Panc1 (cell line): ENCODE measurements around the gene TWF2. TPM values are rescaled to one million over a fixed set of nuclear protein-coding genes. Genes with fewer than 3 reads are reported as not detected.

Source experiments
- ATAC-seq: fragments of 200-7000 bp; cut with Tn5 transposase; 2 replicates; pipeline ENCODE4 v1.9.1; 2020; ENCODE audit warnings: mild to moderate bottlenecking, moderate library complexity
- BruUV-seq: library from RNA; stranded (reverse); fragments of 400-500 nt; replicated peaks from 2 replicates; lab custom pipeline; 2021; lab: Mats Ljungman, UMichigan
- CTCF ChIA-PET: fragments of 300-600 bp; sonication (Branson Sonifier 250); formaldehyde crosslinking; loops from one replicate; lab custom pipeline; 2022; ENCODE audit warnings: antibody characterized with exemption; lab: Charles Lee
- POLR2A ChIA-PET: fragments of 300-600 bp; sonication (Branson Sonifier 250); formaldehyde crosslinking; loops from one replicate; lab custom pipeline; 2022; ENCODE audit warnings: antibody characterized with exemption; lab: Charles Lee
- DNase-seq: peaks from one replicate; pipeline ENCODE4 v3.0.0-alpha.2; 2010; ENCODE audit warnings: low read depth, low spot score
- H3K27ac ChIP-seq: 2 replicates; pipeline ENCODE4 v1.5.1; 2011; ENCODE audit warnings: mild to moderate bottlenecking, low read length, inconsistent platforms
- H3K27me3 ChIP-seq: fragments of 200-500 bp; sonication (Bioruptor generic); 2 replicates; pipeline ENCODE4 v1.6.0; 2014; ENCODE audit warnings: low read length, inconsistent platforms; ENCODE audit not compliant: control insufficient read depth, insufficient read depth
- H3K36me3 ChIP-seq: fragments of 200-500 bp; sonication (Bioruptor generic); 2 replicates; pipeline ENCODE4 v1.5.1; 2014; ENCODE audit warnings: inconsistent platforms, mild to moderate bottlenecking, low read length, moderate library complexity; ENCODE audit not compliant: control insufficient read depth, insufficient read depth
- H3K4me1 ChIP-seq: 2 replicates; pipeline ENCODE4 v1.5.1; 2011; ENCODE audit warnings: inconsistent platforms, mild to moderate bottlenecking, low read length, moderate library complexity; ENCODE audit not compliant: control insufficient read depth, insufficient read depth
- H3K4me3 ChIP-seq, 2 experiments: 2 replicates each; pipeline ENCODE4 v1.5.1; 2011 to 2012; ENCODE audit warnings: low read depth in 2 of 2, low read length in 2 of 2, mild to moderate bottlenecking in 2 of 2, inconsistent platforms in 1 of 2, moderate library complexity in 1 of 2
- H3K9me3 ChIP-seq: fragments of 200-500 bp; sonication (Bioruptor generic); 2 replicates; pipeline ENCODE4 v1.5.1; 2014; ENCODE audit warnings: low read depth, mild to moderate bottlenecking, inconsistent platforms, low read length, moderate library complexity; ENCODE audit not compliant: control insufficient read depth, insufficient read depth
- POLR2AphosphoS5 ChIP-seq: IDR thresholded peaks from 2 replicates; pipeline ENCODE4 v1.6.1; 2012; ENCODE audit warnings: mild to moderate bottlenecking, low read depth, low read length, moderate library complexity
- SIN3A ChIP-seq: IDR thresholded peaks from 2 replicates; pipeline ENCODE4 v1.6.1; 2012; ENCODE audit warnings: low read depth, mild to moderate bottlenecking, low read length, moderate library complexity, borderline replicate concordance; ENCODE audit not compliant: insufficient read depth
- TCF7L2 ChIP-seq: IDR thresholded peaks from 2 replicates; pipeline ENCODE4 v1.6.1; 2011; ENCODE audit warnings: mild to moderate bottlenecking, low read depth, low read length, inconsistent platforms
- in situ Hi-C: cut with HindIII; loops from 2 replicates; pipeline ENCODE4 v1.10.0; 2016; ENCODE audit warnings: low sequenced_read_pairs, low pct_unique_long_range_greater_than_20kb
- intact Hi-C: fragments of 100-400 bp; cut with micrococcal nuclease; formaldehyde crosslinking; loops from one replicate; pipeline ENCODE4 v1.10.0; 2022; ENCODE audit not compliant: unreplicated experiment
- total RNA-seq: library from RNA; stranded (reverse); gene quantifications from one replicate; pipeline ENCODE4 v1.2.1, GENCODE V29; 2021; ENCODE audit not compliant: unreplicated experiment
- TF ChIP-seq, protein P1 (sequence below), 2 experiments: IDR thresholded peaks; 2 replicates each; pipeline ENCODE4 v1.6.1; 2011 to 2012; ENCODE audit warnings: low read depth in 2 of 2, control low read depth in 1 of 2, low read length in 1 of 2, mild to moderate bottlenecking in 1 of 2, moderate library complexity in 1 of 2; ENCODE audit not compliant: insufficient read depth in 1 of 2
- TF ChIP-seq, protein P2 (sequence below): fragments of 450-650 bp; IDR thresholded peaks from 2 replicates; pipeline ENCODE4 v1.5.1; 2017; ENCODE audit warnings: mild to moderate bottlenecking

The TWF2 gene
- total RNA-seq, 1 experiment from 2014 or later = 51.9 TPM

DNA sequence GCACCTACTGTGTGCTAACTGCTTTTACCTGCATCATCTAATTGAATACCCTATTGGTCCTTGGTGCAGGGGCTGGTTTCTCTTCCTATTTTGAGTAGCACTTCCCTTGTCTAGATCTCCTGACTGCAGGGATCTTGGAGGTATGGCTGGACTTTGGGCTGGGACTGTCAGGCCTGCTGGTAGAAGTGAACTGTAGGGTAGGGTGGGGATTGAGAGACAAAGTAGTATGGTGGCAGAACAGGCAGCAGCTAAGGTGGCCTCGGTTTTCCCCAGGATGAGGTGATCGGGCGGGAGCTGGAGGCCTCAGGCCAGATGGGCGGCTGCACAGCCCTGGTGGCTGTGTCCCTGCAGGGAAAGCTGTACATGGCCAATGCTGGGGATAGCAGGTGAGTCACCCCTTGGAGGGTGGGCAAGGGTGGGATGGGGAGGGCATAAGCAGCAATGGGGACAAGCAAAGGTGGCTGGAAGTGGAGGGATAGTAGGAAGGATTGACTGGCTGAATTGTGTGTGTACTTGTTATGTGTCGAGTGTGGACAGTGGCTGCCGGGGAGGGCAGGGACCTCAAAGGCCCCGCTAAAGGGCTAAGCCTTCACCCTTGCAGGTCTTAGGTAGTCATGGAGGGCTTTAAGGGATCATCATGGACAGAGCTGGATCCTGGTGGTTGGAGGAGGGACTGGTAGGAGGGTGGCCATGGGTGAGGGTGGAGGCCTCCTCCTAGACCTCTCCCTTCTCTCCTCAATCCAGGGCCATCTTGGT lies 8.6 kb upstream of the TWF2 start:
- POLR2A ChIA-PET = no interaction called here
- TF ChIP-seq POLR2AphosphoS5 (no peak), SIN3A (no peak), TCF7L2 (no peak)
- TF ChIP-seq, protein P1, sequence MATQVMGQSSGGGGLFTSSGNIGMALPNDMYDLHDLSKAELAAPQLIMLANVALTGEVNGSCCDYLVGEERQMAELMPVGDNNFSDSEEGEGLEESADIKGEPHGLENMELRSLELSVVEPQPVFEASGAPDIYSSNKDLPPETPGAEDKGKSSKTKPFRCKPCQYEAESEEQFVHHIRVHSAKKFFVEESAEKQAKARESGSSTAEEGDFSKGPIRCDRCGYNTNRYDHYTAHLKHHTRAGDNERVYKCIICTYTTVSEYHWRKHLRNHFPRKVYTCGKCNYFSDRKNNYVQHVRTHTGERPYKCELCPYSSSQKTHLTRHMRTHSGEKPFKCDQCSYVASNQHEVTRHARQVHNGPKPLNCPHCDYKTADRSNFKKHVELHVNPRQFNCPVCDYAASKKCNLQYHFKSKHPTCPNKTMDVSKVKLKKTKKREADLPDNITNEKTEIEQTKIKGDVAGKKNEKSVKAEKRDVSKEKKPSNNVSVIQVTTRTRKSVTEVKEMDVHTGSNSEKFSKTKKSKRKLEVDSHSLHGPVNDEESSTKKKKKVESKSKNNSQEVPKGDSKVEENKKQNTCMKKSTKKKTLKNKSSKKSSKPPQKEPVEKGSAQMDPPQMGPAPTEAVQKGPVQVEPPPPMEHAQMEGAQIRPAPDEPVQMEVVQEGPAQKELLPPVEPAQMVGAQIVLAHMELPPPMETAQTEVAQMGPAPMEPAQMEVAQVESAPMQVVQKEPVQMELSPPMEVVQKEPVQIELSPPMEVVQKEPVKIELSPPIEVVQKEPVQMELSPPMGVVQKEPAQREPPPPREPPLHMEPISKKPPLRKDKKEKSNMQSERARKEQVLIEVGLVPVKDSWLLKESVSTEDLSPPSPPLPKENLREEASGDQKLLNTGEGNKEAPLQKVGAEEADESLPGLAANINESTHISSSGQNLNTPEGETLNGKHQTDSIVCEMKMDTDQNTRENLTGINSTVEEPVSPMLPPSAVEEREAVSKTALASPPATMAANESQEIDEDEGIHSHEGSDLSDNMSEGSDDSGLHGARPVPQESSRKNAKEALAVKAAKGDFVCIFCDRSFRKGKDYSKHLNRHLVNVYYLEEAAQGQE (IDR thresholded peaks at IDR 0.05; ENCODE audit: insufficient read depth in 1 of 2, low read depth in 2 of 2, low read length in 1 of 2) = no peak
- TF ChIP-seq, protein P2, sequence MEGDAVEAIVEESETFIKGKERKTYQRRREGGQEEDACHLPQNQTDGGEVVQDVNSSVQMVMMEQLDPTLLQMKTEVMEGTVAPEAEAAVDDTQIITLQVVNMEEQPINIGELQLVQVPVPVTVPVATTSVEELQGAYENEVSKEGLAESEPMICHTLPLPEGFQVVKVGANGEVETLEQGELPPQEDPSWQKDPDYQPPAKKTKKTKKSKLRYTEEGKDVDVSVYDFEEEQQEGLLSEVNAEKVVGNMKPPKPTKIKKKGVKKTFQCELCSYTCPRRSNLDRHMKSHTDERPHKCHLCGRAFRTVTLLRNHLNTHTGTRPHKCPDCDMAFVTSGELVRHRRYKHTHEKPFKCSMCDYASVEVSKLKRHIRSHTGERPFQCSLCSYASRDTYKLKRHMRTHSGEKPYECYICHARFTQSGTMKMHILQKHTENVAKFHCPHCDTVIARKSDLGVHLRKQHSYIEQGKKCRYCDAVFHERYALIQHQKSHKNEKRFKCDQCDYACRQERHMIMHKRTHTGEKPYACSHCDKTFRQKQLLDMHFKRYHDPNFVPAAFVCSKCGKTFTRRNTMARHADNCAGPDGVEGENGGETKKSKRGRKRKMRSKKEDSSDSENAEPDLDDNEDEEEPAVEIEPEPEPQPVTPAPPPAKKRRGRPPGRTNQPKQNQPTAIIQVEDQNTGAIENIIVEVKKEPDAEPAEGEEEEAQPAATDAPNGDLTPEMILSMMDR = no peak
- no peak for DNase-seq

DNA sequence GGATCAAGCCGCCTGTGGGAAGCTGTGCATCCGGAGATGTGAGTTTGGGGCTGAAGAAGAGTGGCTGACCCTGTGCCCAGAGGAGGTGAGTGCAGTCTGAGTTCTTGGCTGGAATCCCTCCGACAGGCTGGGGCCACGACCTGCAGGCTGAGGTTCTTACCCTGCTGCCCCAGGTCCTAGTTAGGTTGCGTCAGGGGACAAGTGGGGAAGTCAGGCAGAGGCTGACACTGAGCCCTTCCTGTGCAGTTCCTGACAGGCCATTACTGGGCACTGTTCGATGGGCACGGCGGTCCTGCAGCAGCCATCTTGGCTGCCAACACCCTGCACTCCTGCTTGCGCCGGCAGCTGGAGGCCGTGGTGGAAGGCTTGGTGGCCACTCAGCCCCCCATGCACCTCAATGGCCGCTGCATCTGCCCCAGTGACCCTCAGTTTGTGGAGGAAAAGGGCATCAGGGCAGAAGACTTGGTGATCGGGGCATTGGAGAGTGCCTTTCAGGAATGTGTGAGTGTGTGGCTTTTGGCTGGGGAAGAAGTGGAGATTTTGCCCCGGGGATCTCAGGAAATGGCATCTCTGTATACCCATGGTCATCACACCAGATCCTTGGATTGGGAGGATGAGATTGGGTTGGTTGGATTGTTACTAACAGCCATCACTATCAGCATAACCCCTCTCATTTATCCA lies 7.9 kb upstream of the TWF2 start:
- H3K27me3 ChIP-seq = no peaks in the 10 kb centered on the region
- CTCF ChIA-PET = no interaction called here
- TF ChIP-seq POLR2AphosphoS5 (no peak), TCF7L2 (no peak), SIN3A (no peak)
- TF ChIP-seq, protein P2 = no peak
- TF ChIP-seq, protein P1 (IDR thresholded peaks at IDR 0.05; ENCODE audit: insufficient read depth in 1 of 2, low read depth in 2 of 2, low read length in 1 of 2) = no peak
- intact Hi-C loops (no loop called here), in situ Hi-C loops (no loop called here)
- no peak for DNase-seq
- ATAC-seq = no peak
- H3K4me3 ChIP-seq = peak overlapping the region; percentile 52 to 65; a peak in 3 of 4 replicates
- H3K4me1 ChIP-seq = no peaks in the 10 kb centered on the region; the same call in none of the 2 replicates
- H3K27ac ChIP-seq = no peak overlapping the region
- no TSS peak for BruUV-seq
- POLR2A ChIA-PET = interaction anchor here (0.5 kb wide), 1 partner anchor 27 kb away, joined by 3 read pairs; no protein-coding TSS in a partner anchor
- no peaks in the 10 kb centered on the region for H3K9me3 ChIP-seq
- H3K36me3 ChIP-seq = no peaks in the 10 kb centered on the region

More for the DNA sequence above, 8.6 kb upstream of the TWF2 start:
- BruUV-seq = TSS peak; percentile 64
- H3K27ac ChIP-seq = no peak overlapping the region
- H3K9me3 ChIP-seq = no peaks in the 10 kb centered on the region
- H3K36me3 ChIP-seq = no peaks in the 10 kb centered on the region
- intact Hi-C loops (no loop called here), in situ Hi-C loops (no loop called here)
- no peak for ATAC-seq
- CTCF ChIA-PET = no interaction called here
- no peaks in the 10 kb centered on the region for H3K27me3 ChIP-seq
- H3K4me3 ChIP-seq = no peak overlapping the region
- no peaks in the 10 kb centered on the region; the same call in none of the 2 replicates for H3K4me1 ChIP-seq
